HFFc6 (cell line): ENCODE results near the gene NPLOC4. TPM values are rescaled to one million over a fixed set of nuclear protein-coding genes. Genes with fewer than 3 reads are reported as not detected.

Experiments
- DNase-seq: peaks from one replicate; pipeline ENCODE4 v3.0.0-alpha.2; 2018
- H3K27ac Mint-ChIP-seq: 2 replicates; pipeline ENCODE4 v1.8.0; 2020; ENCODE audit warnings: mild to moderate bottlenecking, mixed read lengths
- H3K27me3 Mint-ChIP-seq: 2 replicates; pipeline ENCODE4 v1.8.0; 2021; ENCODE audit warnings: mild to moderate bottlenecking, moderate library complexity, mixed read lengths; ENCODE audit not compliant: insufficient read depth
- H3K36me3 Mint-ChIP-seq: 2 replicates; pipeline ENCODE4 v1.8.0; 2021; ENCODE audit warnings: low read depth, mixed read lengths
- H3K4me1 Mint-ChIP-seq: 2 replicates; pipeline ENCODE4 v1.8.0; 2020; ENCODE audit warnings: low read depth, mixed read lengths
- H3K4me3 Mint-ChIP-seq: 2 replicates; pipeline ENCODE4 v1.8.0; 2020; ENCODE audit warnings: mild to moderate bottlenecking, moderate library complexity, mixed read lengths
- H3K9me3 Mint-ChIP-seq: 2 replicates; pipeline ENCODE4 v1.8.0; 2020; ENCODE audit warnings: mild to moderate bottlenecking, mixed read lengths
- CTCF ChIP-seq: fragments of 200-600 bp; sonication (generic); IDR thresholded peaks from 2 replicates; pipeline ENCODE4 v1.5.0; 2021; ENCODE audit warnings: antibody characterized with exemption, mild to moderate bottlenecking
- total RNA-seq, 6 experiments: library from RNA; stranded (reverse); fragmentation: NEBNext Ultra II Directional; extraction: Animal tissue kit (Norgen Biotek cat#: 25700); gene quantifications; 2 replicates in 1 of 6; 3 replicates in 5 of 6; pipeline ENCODE4 v1.2.3, GENCODE V29; 2021

Gene NPLOC4
- total RNA-seq, 6 experiments from 2014 or later, result 121 to 140 (median 133) TPM

- Mint-ChIP-seq H3K9me3 (no peaks in the 10 kb centered on the region), H3K27ac (no peak overlapping the region), H3K27me3 (no peaks in the 10 kb centered on the region; the same call in 1 of the 2 replicates), H3K36me3 (peaks cover 38% of the 10 kb centered on the region), H3K4me3 (no peak overlapping the region), H3K4me1 (peaks cover 34% of the 10 kb centered on the region)
- TF ChIP-seq CTCF, result no peak
- no peak for DNase-seq
Observed at GRCh38 chr17:81609541-81610311, 27.2 kb downstream of the NPLOC4 start.

GRCh38 chr17:81608605-81609004 is 28.3 kb downstream of the NPLOC4 start:
- H3K4me3 Mint-ChIP-seq, result no peak overlapping the region
- H3K27ac Mint-ChIP-seq, result peak overlapping the region; percentile 67; the same call in 1 of the 2 replicates
- no peaks in the 10 kb centered on the region for H3K9me3 Mint-ChIP-seq
- no peaks in the 10 kb centered on the region; the same call in 1 of the 2 replicates for H3K27me3 Mint-ChIP-seq
- peaks cover 35% of the 10 kb centered on the region for H3K36me3 Mint-ChIP-seq
- no peak for TF ChIP-seq CTCF
- DNase-seq, result no peak
- H3K4me1 Mint-ChIP-seq, result peaks cover 26% of the 10 kb centered on the region

GRCh38 chr17:81608082-81608481 is 28.8 kb downstream of the NPLOC4 start:
- Mint-ChIP-seq H3K36me3 (peaks cover 30% of the 10 kb centered on the region), H3K9me3 (no peaks in the 10 kb centered on the region), H3K4me1 (peaks cover 26% of the 10 kb centered on the region), H3K27ac (peak overlapping the region; percentile 68), H3K4me3 (no peak overlapping the region), H3K27me3 (no peaks in the 10 kb centered on the region; the same call in 1 of the 2 replicates)
- no peak for DNase-seq
- TF ChIP-seq CTCF, result no peak

- H3K27me3 Mint-ChIP-seq, result no peaks in the 10 kb centered on the region; the same call in 1 of the 2 replicates
- H3K4me1 Mint-ChIP-seq, result peaks cover 26% of the 10 kb centered on the region
- no peak overlapping the region; the same call in 1 of the 2 replicates for H3K4me3 Mint-ChIP-seq
- H3K27ac Mint-ChIP-seq, result peak overlapping the region; percentile 68
- TF ChIP-seq CTCF, result no peak
- H3K36me3 Mint-ChIP-seq, result peaks cover 23% of the 10 kb centered on the region
- H3K9me3 Mint-ChIP-seq, result no peaks in the 10 kb centered on the region
- DNase-seq, result peak; percentile 65
Observed at GRCh38 chr17:81607431-81607830, 29.5 kb downstream of the NPLOC4 start.

GRCh38 chr17:81603846-81604610 is 32.9 kb downstream of the NPLOC4 start:
- DNase-seq, result no peak
- Mint-ChIP-seq H3K27ac (no peak overlapping the region), H3K27me3 (no peaks in the 10 kb centered on the region; the same call in 1 of the 2 replicates), H3K36me3 (peaks cover 26% of the 10 kb centered on the region), H3K4me1 (peaks cover 49% of the 10 kb centered on the region), H3K9me3 (no peaks in the 10 kb centered on the region), H3K4me3 (no peak overlapping the region)
- no peak for TF ChIP-seq CTCF
